ENCODE measurements around the gene ACAD11. TPM values are rescaled to one million over a fixed set of nuclear protein-coding genes. Genes with fewer than 3 reads are reported as not detected.
A peak's percentile ranks its signal among the peaks of the same experiment; 100 is the strongest.
"Not testable (repeated sequence)": the region's sequence is repeated elsewhere in the genome, so short reads cannot be mapped to it uniquely, and the experiment has no call there.

ACAD11 gene
- total RNA-seq, 2 donors from 2014 or later: 5.2 to 9.2 TPM

DNA sequence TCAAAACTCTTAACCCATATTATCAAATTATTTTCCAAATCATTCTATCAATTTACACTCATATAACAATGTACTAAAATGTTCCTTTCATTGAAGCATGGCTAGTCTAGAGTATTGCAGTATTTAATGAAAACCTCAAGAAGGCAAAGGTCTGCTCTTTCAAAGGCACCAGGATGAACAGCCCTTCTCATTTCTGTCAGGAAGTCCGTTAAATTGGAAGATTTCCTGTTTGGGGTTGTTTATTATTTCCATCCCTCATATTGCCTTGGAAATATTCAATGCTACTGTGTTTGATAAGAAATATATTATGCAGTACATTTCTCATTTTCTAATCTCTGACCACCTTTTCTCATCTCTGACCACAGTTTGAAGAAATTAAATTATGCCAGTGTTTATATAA lies 37.5 kb downstream of the ACAD11 start:
- intact Hi-C loops (cut with DNase I, micrococcal nuclease): no loop called here
- no peak for DNase-seq
- ATAC-seq: no peak

DNA sequence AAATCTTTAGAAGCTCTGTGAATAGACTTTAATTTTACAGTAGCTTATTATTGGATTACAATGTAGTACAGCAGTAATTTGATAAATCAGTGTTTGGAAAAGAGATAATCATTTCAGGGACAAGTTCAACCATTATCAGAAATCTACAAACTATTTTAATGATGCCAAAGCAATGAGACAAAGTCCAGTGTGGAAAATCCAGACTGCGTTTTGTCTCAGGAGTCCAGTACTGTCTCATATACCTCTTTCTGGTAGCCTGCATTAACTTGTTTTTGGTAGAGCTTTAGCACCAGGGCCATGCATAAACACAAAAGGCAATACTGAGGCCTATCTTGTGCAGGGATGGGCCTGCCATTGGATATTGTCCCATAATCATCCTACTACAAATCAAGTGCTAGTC lies 42.8 kb downstream of the ACAD11 start:
- ATAC-seq: no peak
- intact Hi-C loops (cut with DNase I, micrococcal nuclease): no loop called here
- DNase-seq: no peak

DNA sequence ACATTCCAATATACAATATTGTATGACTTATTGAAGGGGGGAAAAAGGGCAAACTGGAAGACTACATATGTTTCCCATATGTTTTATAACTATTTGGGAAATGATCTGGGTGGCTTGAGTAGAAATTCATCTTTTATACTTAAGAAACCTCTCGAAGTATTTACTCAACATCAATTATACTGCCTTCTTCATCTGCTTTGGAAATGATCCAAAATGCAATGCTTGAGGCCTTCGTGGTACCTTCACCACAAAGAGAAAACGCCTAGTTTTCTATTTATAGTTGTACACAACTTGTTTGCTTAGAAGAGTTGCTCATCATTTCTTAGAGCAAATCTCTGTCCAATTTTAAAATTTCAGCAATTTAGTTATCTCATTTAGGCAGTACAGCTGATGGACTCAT lies 43.7 kb downstream of the ACAD11 start:
- no peak for DNase-seq
- ATAC-seq: no peak
- intact Hi-C loops (cut with DNase I, micrococcal nuclease): no loop called here

DNA sequence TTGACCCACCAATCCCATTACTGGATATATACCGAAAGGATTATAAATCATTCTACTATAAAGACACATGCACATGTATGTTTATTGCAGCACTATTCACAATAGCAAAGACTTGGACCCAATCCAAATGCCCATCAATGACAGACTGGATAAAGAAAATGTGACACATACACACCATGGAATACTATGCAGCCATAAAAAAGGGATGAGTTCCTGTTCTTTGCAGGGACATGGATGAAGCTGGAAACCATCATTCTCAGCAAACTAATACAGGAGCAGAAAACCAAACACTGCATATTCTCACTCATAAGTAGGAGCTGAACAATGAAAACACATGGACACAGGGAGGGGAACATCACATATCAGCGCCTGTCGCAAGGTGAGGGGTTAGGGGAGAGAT lies 44.3 kb downstream of the ACAD11 start:
- intact Hi-C loops (cut with DNase I, micrococcal nuclease); DNase-seq; ATAC-seq: not testable (repeated sequence)

DNA sequence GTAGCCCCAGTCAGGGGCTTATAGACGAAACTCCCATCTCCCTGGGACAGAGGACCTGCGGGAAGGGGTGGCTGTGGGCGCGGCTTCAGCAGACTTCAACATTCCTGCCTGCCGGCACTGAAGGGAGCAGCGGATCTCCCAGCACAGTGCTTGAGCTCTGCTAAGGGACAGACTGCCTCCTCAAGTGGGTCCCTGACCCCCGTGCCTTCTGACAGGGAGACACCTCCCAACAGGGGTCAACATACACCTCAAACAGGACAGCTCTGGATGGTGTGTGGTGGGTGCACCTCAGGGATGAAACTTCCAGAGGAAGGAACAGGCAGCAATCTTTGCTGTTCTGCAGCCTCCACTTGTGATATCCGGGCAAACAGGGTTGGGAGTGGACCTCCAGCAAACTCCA lies 53.0 kb downstream of the ACAD11 start:
- intact Hi-C loops (cut with DNase I, micrococcal nuclease); ATAC-seq; DNase-seq: not testable (repeated sequence)

DNA sequence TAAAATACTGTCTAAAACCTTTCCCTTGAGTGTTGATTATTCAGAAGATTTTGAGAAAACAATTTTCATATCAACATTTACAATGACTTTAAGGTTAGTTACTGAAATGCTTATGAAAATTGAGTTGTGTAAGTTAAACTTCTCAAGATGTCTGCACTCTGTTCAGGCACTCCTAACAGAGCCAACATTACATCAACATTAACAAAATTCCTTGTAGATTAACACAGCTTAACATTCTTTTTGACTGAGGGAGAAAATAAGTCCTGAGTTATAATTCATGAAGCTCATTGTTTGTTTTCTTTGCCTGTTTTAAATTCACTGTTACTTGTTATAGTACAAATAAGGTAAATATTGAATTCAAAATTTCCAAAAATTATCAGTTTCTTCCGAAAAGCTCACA lies 53.5 kb downstream of the ACAD11 start:
- ATAC-seq: no peak
- DNase-seq: no peak
- intact Hi-C loops (cut with DNase I, micrococcal nuclease): no loop called here

DNA sequence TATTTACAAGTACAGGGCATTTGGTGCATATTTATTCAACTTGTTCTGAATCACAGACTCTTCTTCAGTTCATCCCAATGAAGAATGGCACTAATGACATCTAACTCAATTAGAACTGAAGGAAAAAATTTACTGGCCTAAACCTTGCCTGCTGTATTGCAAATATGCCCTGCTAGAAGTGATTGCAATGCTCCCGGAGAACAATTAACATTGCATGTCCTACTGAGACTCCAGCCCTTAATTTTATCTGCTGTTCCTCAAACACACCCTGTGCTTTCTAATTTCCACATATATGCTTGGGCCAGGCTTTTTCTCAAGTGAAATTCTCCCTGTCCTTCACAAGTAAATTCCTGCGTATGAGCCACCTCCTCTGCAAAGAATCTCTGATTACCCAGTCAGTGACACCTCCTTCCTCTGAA lies 54.2 kb downstream of the ACAD11 start:
- ATAC-seq: no peak
- intact Hi-C loops (cut with DNase I, micrococcal nuclease): no loop called here

DNA sequence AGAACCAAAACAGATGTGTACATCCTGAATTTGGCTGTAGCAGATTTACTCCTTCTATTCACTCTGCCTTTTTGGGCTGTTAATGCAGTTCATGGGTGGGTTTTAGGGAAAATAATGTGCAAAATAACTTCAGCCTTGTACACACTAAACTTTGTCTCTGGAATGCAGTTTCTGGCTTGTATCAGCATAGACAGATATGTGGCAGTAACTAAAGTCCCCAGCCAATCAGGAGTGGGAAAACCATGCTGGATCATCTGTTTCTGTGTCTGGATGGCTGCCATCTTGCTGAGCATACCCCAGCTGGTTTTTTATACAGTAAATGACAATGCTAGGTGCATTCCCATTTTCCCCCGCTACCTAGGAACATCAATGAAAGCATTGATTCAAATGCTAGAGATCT lies 59.0 kb downstream of the ACAD11 start:
- ATAC-seq; intact Hi-C loops (cut with DNase I, micrococcal nuclease); DNase-seq: not testable (repeated sequence)

More for the DNA sequence above, 54.2 kb downstream of the ACAD11 start:
- no peak for DNase-seq

DNA sequence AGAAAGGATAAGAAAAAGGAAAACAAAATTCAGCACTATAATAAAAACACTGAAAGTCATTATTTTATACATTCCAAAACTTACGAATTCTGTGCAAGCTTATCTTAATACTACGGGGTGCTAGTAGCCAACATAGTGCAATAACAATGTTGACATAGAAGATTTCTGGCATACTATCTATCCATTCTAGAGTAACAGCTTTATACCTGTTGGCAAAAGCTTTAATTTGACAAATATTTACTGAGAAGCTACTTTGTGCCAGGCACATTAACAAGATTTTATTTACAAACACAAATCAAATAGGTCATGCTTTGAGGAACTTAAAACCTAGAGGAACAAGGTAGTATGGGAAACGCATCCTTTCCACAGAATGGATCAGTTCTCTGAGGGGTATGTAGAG lies 61.4 kb downstream of the ACAD11 start:
- ATAC-seq: no peak
- DNase-seq: no peak
- intact Hi-C loops (cut with DNase I, micrococcal nuclease): no loop called here

DNA sequence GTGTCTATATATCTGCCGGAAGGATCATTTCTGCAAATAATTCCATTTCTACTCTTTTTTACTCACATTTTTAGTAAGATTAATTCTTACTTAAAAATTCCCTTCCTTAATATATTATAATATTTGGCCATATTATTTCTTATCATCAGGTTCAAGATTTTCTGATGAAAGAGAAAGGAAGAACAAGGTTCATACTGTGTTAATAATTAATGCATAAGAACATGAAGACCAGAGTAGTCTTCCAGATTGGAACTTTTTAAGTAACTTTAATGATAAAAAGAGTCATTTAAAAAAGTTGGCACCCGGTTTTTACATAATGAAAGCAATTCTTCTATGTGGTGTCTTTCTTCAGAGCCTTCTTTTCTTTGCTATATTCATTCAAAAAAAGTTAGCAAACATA lies 61.9 kb downstream of the ACAD11 start:
- intact Hi-C loops (cut with DNase I, micrococcal nuclease): no loop called here
- ATAC-seq: no peak
- no peak for DNase-seq

DNA sequence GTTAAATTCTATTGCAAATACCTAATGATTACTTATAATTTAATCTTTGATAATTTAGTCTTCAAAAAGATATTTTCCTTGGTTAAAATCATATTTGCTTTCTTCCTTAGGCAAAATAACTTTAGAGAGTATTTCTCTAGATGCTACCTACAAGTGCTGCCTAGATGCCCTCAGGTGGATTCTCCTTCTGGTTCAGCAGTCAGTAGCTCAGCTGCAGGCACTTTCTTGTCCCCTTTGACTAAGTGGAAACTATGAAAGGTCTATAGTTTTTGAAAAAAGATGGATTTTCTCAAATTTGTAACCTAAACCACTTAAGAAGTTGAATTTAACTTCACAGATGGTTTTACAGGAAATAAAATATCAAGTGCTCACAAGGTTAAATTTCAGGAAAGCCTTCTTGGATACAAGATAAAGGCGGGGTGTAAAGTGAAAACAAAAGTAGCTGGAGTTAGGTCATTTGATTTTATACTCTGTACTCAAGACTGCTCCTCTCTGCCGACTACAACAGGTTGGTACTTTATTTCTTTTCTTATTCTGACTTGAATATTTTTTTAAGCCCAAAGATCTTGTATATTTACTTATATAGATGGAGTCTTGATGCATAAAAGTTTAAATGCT lies 62.7 kb downstream of the ACAD11 start, which contains the start of gene ACKR4:
ACKR4 (plus strand) TSS at position 455 of the 618 bp plus-strand sequence. CDS start 3,128 bp downstream, outside the sequence.
- DNase-seq: no peak
- intact Hi-C loops (cut with DNase I, micrococcal nuclease): no loop called here
- ATAC-seq: peak; percentile 86

DNA sequence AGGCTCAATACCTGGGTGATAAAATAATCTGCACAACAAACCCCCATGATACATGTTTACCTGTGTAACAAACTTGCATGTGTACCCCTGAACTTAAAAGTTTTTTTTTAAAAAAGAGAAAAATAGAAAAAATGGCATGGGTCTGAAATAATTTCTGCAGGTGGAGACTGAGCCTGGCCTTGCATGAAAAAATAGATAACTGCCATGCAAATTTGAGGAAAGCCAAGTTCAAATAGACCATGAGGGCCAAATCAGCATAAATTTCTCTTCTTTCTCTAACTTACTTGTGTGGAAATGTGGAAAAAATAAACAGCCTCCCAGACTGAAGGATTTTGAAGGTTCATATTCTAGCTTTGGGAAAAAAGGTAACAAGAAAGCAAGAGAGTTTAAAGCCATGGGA lies 63.3 kb downstream of the ACAD11 start:
- no peak for ATAC-seq

DNA sequence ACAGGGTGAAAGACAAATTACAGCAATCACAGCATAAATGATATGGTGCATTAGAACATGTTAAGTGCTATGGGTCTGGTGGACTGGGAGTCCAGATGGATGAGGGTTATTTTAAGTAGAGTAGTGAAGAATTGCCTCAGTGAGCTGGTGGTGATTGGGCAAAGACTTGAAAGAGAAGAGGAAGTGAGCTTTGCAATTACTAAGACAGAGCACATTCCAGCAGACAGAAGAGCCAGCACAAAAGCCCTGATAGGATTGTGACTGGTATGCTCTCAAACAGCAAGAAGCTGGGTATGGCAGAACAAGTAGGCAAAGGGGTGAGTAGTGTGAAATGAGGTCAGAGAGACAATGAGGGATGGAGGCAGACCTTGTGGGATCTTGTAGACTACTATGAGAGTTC lies 64.6 kb downstream of the ACAD11 start:
- intact Hi-C loops (cut with DNase I, micrococcal nuclease): no loop called here

More for the DNA sequence above, 63.3 kb downstream of the ACAD11 start:
- no peak for DNase-seq
- intact Hi-C loops (cut with DNase I, micrococcal nuclease): no loop called here

DNA sequence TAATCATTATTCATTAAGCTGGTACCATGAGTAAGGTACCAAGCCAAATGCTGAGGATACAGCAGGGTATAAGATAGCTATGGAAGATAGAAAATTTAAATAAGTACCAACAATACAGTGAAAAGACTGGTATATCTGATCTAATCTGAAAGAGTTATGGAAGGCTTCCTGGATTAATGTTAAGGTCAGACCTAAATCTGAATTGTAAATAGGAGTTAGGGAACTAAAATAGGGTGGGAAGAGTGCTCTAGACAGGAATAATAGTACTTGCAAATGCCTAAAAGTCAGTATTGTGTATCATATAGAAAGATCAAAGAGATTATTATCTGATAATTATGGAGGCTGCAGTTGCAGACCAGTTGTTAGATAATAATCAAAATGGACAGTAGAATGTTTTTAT lies 65.1 kb downstream of the ACAD11 start:
- DNase-seq (no peak), ATAC-seq (no peak)
- intact Hi-C loops (cut with DNase I, micrococcal nuclease): no loop called here

More for the DNA sequence above, 64.6 kb downstream of the ACAD11 start:
- DNase-seq (no peak), ATAC-seq (no peak)

DNA sequence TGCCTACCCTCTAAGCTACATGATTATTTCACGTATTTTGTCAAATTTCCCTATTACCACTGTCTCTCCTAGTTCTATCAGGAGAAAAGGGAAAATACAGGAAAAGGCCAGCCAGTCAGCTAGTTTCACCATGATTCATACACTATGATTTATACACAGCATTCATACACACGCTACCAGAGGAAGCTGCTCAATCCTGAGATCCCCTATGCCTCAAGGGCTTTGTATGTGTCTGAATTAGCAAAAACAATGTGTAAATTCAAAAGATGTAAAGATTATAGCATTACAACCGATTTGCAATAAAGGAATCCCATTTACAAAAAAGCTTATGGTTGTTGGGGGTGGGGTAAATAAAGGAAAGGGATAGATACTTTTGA lies 65.7 kb downstream of the ACAD11 start:
- DNase-seq (no peak), ATAC-seq (no peak)
- intact Hi-C loops (cut with DNase I, micrococcal nuclease): no loop called here

DNA sequence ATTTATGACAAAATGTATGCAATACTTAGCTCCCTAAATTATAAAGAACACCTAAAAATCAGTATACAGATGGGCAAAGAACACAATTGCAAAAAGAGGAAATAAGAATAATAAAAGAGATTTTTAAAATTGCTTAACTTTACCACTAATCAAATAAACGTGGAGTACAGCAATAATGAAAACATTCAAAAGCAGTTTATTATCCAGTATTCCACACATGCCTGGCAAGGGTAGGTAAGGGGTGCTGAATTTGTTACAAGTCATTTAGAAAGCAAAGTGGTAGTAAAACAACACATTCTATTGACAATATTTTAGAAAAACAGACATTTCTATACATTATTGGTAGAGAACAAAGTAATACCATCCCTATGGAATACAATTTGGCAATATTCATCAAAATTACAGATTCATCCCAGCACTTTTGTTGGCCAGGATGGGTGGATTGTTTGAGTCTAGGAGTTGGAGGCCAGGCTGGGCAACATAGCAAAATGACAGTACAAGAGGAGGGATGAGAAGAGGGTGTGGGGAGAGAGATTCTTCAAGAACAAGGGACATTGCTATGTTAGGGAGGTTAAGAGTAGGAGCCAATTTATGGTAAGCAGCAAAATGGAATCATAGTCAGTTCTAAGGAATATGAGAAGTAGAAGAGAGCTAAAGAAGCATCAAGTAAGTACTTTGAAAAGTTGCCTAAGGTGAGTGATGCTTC lies 66.2 kb downstream of the ACAD11 start:
- ATAC-seq: no peak

DNA sequence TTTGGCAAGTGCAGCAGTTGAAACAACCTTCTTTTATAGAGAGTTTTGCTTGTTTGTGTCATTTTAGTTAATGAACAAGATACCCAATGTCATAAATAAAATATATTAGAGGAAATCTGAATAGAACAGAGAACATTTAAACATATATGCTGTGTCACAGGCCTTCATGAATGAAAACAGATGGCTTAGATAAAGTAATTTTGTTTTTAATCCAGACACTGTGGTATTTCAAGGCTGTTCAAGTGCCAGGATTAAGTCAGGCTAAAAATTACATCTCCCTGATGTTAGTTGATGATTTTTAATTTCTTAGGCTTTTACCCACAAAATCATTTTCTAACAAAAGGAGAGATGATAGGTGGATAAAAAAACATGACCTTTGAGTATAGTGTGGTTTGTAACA lies 67.4 kb downstream of the ACAD11 start:
- DNase-seq: no peak
- intact Hi-C loops (cut with DNase I, micrococcal nuclease): no loop called here

More for the DNA sequence above, 66.2 kb downstream of the ACAD11 start:
- intact Hi-C loops (cut with DNase I, micrococcal nuclease): no loop called here
- no peak for DNase-seq

DNA sequence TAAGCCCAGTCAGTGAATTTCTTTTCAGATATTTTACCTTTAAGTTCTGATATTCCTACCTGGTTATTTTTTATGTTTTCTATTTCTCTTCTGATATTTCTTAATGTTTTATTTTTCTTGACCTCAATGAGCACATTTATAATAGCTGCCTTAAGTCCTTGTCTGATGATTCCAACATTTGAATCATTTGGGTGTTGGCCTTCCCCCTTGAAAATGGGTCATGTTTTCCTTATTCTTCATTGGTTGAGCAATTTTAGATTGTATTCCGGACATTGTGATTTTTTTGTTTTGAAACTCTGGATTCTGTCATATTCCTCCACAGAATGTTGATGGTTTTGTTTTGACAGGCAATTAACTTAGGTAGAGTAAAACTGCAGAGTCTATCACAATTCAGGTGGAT lies 72.2 kb downstream of the ACAD11 start:
- intact Hi-C loops (cut with DNase I, micrococcal nuclease): no loop called here
- no peak for DNase-seq
- ATAC-seq: no peak

More for the DNA sequence above, 67.4 kb downstream of the ACAD11 start:
- ATAC-seq: no peak

DNA sequence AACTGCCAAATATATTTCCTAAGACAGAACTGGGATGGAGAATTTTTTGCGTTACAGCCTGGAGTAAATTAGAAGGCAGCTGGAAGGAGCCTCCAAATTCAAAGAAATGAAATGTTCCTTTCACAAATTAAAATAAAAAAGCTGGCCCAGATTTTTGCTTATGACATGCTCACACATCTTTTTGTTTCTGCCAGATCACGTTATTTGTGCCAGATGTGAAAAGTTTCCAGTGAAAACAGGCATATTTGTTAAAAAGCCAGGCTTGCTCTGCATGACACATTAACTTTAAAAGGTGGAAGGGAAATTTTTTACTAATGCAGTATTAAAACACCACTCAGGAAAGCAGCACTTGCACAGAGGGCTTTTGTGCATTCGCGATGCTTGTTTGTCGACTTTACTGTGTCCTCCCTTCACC lies 85.8 kb downstream of the ACAD11 start:
- ATAC-seq (no peak), DNase-seq (no peak)
- intact Hi-C loops (cut with DNase I, micrococcal nuclease): no loop called here

DNA sequence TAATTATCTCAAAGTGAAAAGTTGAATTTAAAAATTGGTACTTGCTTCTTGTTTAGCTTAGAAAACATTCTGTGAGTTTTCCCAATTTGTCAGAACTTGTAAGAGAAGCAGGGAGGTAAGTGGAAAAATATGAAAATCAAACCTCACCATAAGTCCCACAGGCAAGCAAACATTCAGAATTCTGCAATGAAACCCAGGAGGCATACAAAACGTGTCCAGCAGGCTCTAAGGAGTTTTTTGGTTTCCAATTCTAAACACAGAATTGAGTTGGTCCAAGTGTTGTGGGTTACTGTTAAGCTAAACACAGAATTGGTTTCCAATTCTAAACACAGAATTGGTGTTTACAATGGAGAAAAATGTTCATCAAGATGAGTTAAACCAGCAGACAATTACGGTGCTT lies 89.6 kb downstream of the ACAD11 start:
- intact Hi-C loops (cut with DNase I, micrococcal nuclease): no loop called here
- DNase-seq (no peak), ATAC-seq (no peak)

DNA sequence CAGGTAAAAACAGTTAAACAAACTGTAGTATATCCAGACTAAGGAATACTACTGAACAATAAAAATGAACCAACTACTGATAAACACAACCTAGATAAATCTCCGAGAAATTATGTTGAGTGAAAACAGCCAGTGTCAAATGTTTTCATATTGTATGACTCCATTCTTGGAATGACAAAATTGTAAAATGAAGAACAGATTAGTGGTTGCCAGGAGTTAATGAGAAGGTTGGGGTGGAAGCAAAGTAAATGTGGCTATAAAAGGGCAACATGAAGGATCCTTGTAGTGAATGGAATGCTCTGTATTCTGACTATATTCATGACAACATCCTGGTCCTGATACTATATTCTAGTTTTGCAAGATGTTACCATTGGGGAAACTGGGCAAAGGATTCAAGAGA lies 90.0 kb downstream of the ACAD11 start:
- ATAC-seq (no peak), DNase-seq (no peak)
- intact Hi-C loops (cut with DNase I, micrococcal nuclease): no loop called here
